Thyroid gland (tissue), 4 donors: ENCODE results near the gene CLDN20. TPM values are rescaled to one million over a fixed set of nuclear protein-coding genes. Genes with fewer than 3 reads are reported as not detected.
"Not testable (repeated sequence)": the region's sequence is repeated elsewhere in the genome, so short reads cannot be mapped to it uniquely, and the experiment has no call there.

ENCODE experiments used
- DNase-seq, 2 donors: peaks; one replicate each; pipeline ENCODE4 v3.0.0-alpha.2; 2019
- H3K27ac ChIP-seq, 3 donors: fragments of 200-600 bp; sonication (generic); 1 replicate in 2 of 3; 2 replicates in 1 of 3; pipeline ENCODE4 v1.5.1; 2016 to 2019; ENCODE audit warnings: mild to moderate bottlenecking in 1 of 3, moderate library complexity in 1 of 3
- H3K27me3 ChIP-seq: fragments of 200-600 bp; sonication (generic); one replicate; pipeline ENCODE4 v1.5.1; 2019
- H3K36me3 ChIP-seq, 2 donors: fragments of 200-600 bp; sonication (generic); one replicate each; pipeline ENCODE4 v1.5.1; 2016 to 2019
- H3K4me1 ChIP-seq, 2 donors: fragments of 200-600 bp; sonication (generic); one replicate each; pipeline ENCODE4 v1.5.1; 2017 to 2019
- H3K4me3 ChIP-seq, 3 donors: fragments of 200-600 bp; sonication (generic); replicated peaks in 1 of 3; 1 replicate in 2 of 3; 2 replicates in 1 of 3; pipeline ENCODE4 v1.5.1; 2016; ENCODE audit warnings: mild to moderate bottlenecking in 1 of 3
- H3K9me3 ChIP-seq: fragments of 200-600 bp; sonication (generic); one replicate; pipeline ENCODE4 v1.5.1; 2017
- CTCF ChIP-seq, 6 experiments: fragments of 200-600 bp in 3 of 6; fragments of 450-650 bp in 3 of 6; sonication (generic) in 3 of 6; IDR thresholded peaks; one replicate each; pipeline ENCODE4 v1.5.1; 2016 to 2019; ENCODE audit warnings: antibody characterized with exemption in 6 of 6, mild to moderate bottlenecking in 2 of 6, inconsistent platforms in 1 of 6, moderate library complexity in 1 of 6
- POLR2A ChIP-seq, 2 donors: fragments of 450-650 bp; IDR thresholded peaks; one replicate each; pipeline ENCODE4 v1.6.1; 2017; ENCODE audit warnings: antibody characterized with exemption in 2 of 2, mild to moderate bottlenecking in 2 of 2, moderate library complexity in 1 of 2
- WGBS, 2 donors: methylation state at CpG; one replicate each; pipeline ENCODE4 v1.1.5; 2017; 5-methylcytosine and 5-hydroxymethylcytosine counted together
- intact Hi-C: fragments of 100-400 bp; cut with DNase I; formaldehyde crosslinking; loops from one replicate; pipeline ENCODE4 v1.15.1; 2023
- total RNA-seq, 4 donors: library from RNA; depleted of rRNA; stranded (reverse); fragments of >200 nt; gene quantifications; one replicate each; pipeline ENCODE4 v1.2.3, GENCODE V29; 2016

CLDN20 gene
- total RNA-seq, 4 donors from 2014 or later, result not detected

GRCh38 chr6:155227046-155227445 lies 36.8 kb upstream of the CLDN20 start:
- Histone ChIP-seq H3K27me3 (no peaks in the 10 kb centered on the region), H3K4me3 (no peak overlapping the region), H3K4me1 (peaks cover 0 to 14% of the 10 kb centered on the region in 2 donors), H3K9me3 (no peaks in the 10 kb centered on the region), H3K27ac (no peak overlapping the region), H3K36me3 (no peaks in the 10 kb centered on the region)
- WGBS, 2 donors, result 92 to 93% methylated on average over 4 of the region's 4 CpGs
- TF ChIP-seq POLR2A (IDR thresholded peaks at IDR 0.05) (no peak), CTCF (IDR thresholded peaks at IDR 0.05) (no peak)
- intact Hi-C loops, result no loop called here
- DNase-seq, result no peak

GRCh38 chr6:155228546-155229166 lies 35.2 kb upstream of the CLDN20 start:
- 84 to 87% methylated on average over 13 of the region's 13 CpGs for WGBS, 2 donors
- no peak for DNase-seq
- intact Hi-C loops, result no loop called here
- Histone ChIP-seq H3K4me1 (peaks cover 0 to 13% of the 10 kb centered on the region in 2 donors), H3K27me3 (no peaks in the 10 kb centered on the region), H3K4me3 (no peak overlapping the region), H3K27ac (no peak overlapping the region), H3K36me3 (no peaks in the 10 kb centered on the region), H3K9me3 (no peaks in the 10 kb centered on the region)
- TF ChIP-seq CTCF (IDR thresholded peaks at IDR 0.05) (no peak), POLR2A (IDR thresholded peaks at IDR 0.05) (no peak)

- intact Hi-C loops, DNase-seq, H3K36me3 ChIP-seq, H3K27ac ChIP-seq, H3K4me3 ChIP-seq, H3K4me1 ChIP-seq, H3K9me3 ChIP-seq, H3K27me3 ChIP-seq: not testable (repeated sequence)
- 92 to 99% methylated on average over 4 of the region's 4 CpGs for WGBS, 2 donors
Observed at GRCh38 chr6:155230975-155231374, 32.8 kb upstream of the CLDN20 start.

GRCh38 chr6:155232848-155233247 lies 31.0 kb upstream of the CLDN20 start:
- no peaks in the 10 kb centered on the region for H3K36me3 ChIP-seq
- H3K27me3 ChIP-seq, result no peaks in the 10 kb centered on the region
- no peak overlapping the region for H3K4me3 ChIP-seq
- DNase-seq, result no peak
- no peak overlapping the region for H3K27ac ChIP-seq
- peaks cover 0 to 4% of the 10 kb centered on the region in 2 donors for H3K4me1 ChIP-seq
- intact Hi-C loops, result no loop called here
- WGBS, 2 donors, result 78 to 81% methylated on average over 6 of the region's 6 CpGs
- TF ChIP-seq CTCF (IDR thresholded peaks at IDR 0.05) (no peak), POLR2A (IDR thresholded peaks at IDR 0.05) (no peak)
- H3K9me3 ChIP-seq, result no peaks in the 10 kb centered on the region

GRCh38 chr6:155234167-155234566 lies 29.6 kb upstream of the CLDN20 start:
- no peaks in the 10 kb centered on the region for H3K9me3 ChIP-seq
- peak overlapping the region in 2 of 3 donors; percentile 40 to 49 for H3K27ac ChIP-seq
- no peak for DNase-seq
- no peak overlapping the region for H3K4me3 ChIP-seq
- no peaks in the 10 kb centered on the region for H3K36me3 ChIP-seq
- no peaks in the 10 kb centered on the region for H3K27me3 ChIP-seq
- peaks cover 0 to 4% of the 10 kb centered on the region in 2 donors for H3K4me1 ChIP-seq
- 97 to 100% methylated on average over 3 of the region's 4 CpGs for WGBS, 2 donors
- intact Hi-C loops, result no loop called here
- TF ChIP-seq CTCF (IDR thresholded peaks at IDR 0.05) (no peak), POLR2A (IDR thresholded peaks at IDR 0.05) (no peak)
